CD14-positive monocyte (primary cell): ENCODE measurements around the gene TENM3. TPM values are rescaled to one million over a fixed set of nuclear protein-coding genes. Genes with fewer than 3 reads are reported as not detected.
"Not testable (repeated sequence)": the region's sequence is repeated elsewhere in the genome, so short reads cannot be mapped to it uniquely, and the experiment has no call there.

Experiments used
- DNase-seq, 3 donors: peaks; one replicate each; pipeline ENCODE4 v3.0.0-alpha.2; 2011 to 2022
- H2AFZ ChIP-seq: 2 replicates; pipeline ENCODE4 v1.6.0; 2012; ENCODE audit warnings: mild to moderate bottlenecking, low read depth, low read length, inconsistent platforms; ENCODE audit not compliant: insufficient read depth, poor library complexity, severe bottlenecking
- H3K27ac ChIP-seq, 2 donors: 1 replicate in 1 of 2; 2 replicates in 1 of 2; pipeline ENCODE4 v1.5.1; 2012 to 2013; ENCODE audit warnings: low read length in 2 of 2, control low read depth in 1 of 2, inconsistent platforms in 1 of 2, low read depth in 1 of 2, mild to moderate bottlenecking in 1 of 2
- H3K27me3 ChIP-seq, 2 donors: one replicate each; pipeline versions ENCODE4 v1.6.0 to v1.6.1; 2011 to 2013; ENCODE audit warnings: low read length in 2 of 2; ENCODE audit not compliant: control insufficient read depth in 2 of 2, insufficient read depth in 2 of 2
- H3K36me3 ChIP-seq, 2 donors: replicated peaks in 1 of 2; 1 replicate in 1 of 2; 2 replicates in 1 of 2; pipeline versions ENCODE4 v1.5.1 to v1.6.1; 2012 to 2013; ENCODE audit warnings: low read length in 2 of 2, control low read depth in 1 of 2, inconsistent platforms in 1 of 2, mild to moderate bottlenecking in 1 of 2; ENCODE audit not compliant: insufficient read depth in 2 of 2, control insufficient read depth in 1 of 2
- H3K4me1 ChIP-seq, 2 donors: 1 replicate in 1 of 2; 2 replicates in 1 of 2; pipeline versions ENCODE4 v1.5.1 to v1.6.1; 2012 to 2013; ENCODE audit warnings: low read length in 2 of 2, control low read depth in 1 of 2, inconsistent platforms in 1 of 2, mild to moderate bottlenecking in 1 of 2, moderate library complexity in 1 of 2; ENCODE audit not compliant: insufficient read depth in 2 of 2, control insufficient read depth in 1 of 2
- H3K4me2 ChIP-seq: replicated peaks from 2 replicates; pipeline ENCODE3; 2012; ENCODE audit warnings: low read length, moderate library complexity, mild to moderate bottlenecking; ENCODE audit not compliant: poor library complexity, severe bottlenecking; ENCODE audit errors: extremely low read depth
- H3K4me3 ChIP-seq, 3 experiments: fragments of 200-600 bp in 1 of 3; sonication (generic) in 1 of 3; replicated peaks in 1 of 3; 1 replicate in 2 of 3; 2 replicates in 1 of 3; pipeline ENCODE4 v1.5.1; 2011 to 2013; ENCODE audit warnings: low read length in 3 of 3, mild to moderate bottlenecking in 3 of 3, control low read depth in 2 of 3, low read depth in 2 of 3, inconsistent platforms in 1 of 3, moderate library complexity in 1 of 3
- H3K79me2 ChIP-seq: 2 replicates; pipeline ENCODE4 v1.6.0; 2012; ENCODE audit warnings: mild to moderate bottlenecking, control low read depth, inconsistent platforms, low read length, moderate library complexity; ENCODE audit not compliant: insufficient read depth
- H3K9ac ChIP-seq: 2 replicates; pipeline ENCODE4 v1.6.0; 2017; ENCODE audit warnings: low read length, mild to moderate bottlenecking; ENCODE audit not compliant: insufficient read depth, poor library complexity, severe bottlenecking
- H3K9me3 ChIP-seq, 2 donors: replicated peaks in 1 of 2; 1 replicate in 1 of 2; 2 replicates in 1 of 2; pipeline versions ENCODE4 v1.5.1 to v1.6.1; 2012 to 2013; ENCODE audit warnings: low read length in 2 of 2, control low read depth in 1 of 2; ENCODE audit not compliant: control insufficient read depth in 1 of 2, insufficient read depth in 1 of 2
- H4K20me1 ChIP-seq: 2 replicates; pipeline ENCODE4 v1.6.0; 2012; ENCODE audit warnings: mild to moderate bottlenecking, low read length, control low read depth, moderate library complexity; ENCODE audit not compliant: insufficient read depth
- H3K27ac Mint-ChIP-seq, 7 donors: one replicate each; pipeline ENCODE4 v1.8.0; 2020; ENCODE audit warnings: mild to moderate bottlenecking in 7 of 7, mixed read lengths in 7 of 7, moderate library complexity in 6 of 7, inconsistent platforms in 2 of 7
- H3K27me3 Mint-ChIP-seq, 3 donors: one replicate each; pipeline ENCODE4 v1.8.0; 2021 to 2022; ENCODE audit warnings: low read depth in 3 of 3, mild to moderate bottlenecking in 3 of 3, mixed read lengths in 3 of 3, moderate library complexity in 3 of 3, inconsistent platforms in 1 of 3
- H3K36me3 Mint-ChIP-seq, 2 donors: one replicate each; pipeline ENCODE4 v1.8.0; 2020; ENCODE audit warnings: mixed read lengths in 2 of 2, inconsistent platforms in 1 of 2, mild to moderate bottlenecking in 1 of 2
- H3K4me1 Mint-ChIP-seq: one replicate; pipeline ENCODE4 v1.8.0; 2020; ENCODE audit warnings: mild to moderate bottlenecking, mixed read lengths
- H3K4me3 Mint-ChIP-seq, 2 donors: one replicate each; pipeline ENCODE4 v1.8.0; 2020; ENCODE audit warnings: mild to moderate bottlenecking in 2 of 2, mixed read lengths in 2 of 2, moderate library complexity in 1 of 2
- H3K9me3 Mint-ChIP-seq, 7 donors: one replicate each; pipeline ENCODE4 v1.8.0; 2020 to 2022; ENCODE audit warnings: mixed read lengths in 7 of 7, mild to moderate bottlenecking in 6 of 7, moderate library complexity in 6 of 7, inconsistent platforms in 2 of 7
- CTCF ChIP-seq: fragments of 200-600 bp; IDR thresholded peaks from one replicate; pipeline ENCODE4 v1.8.0; 2022; ENCODE audit warnings: antibody characterized with exemption, mild to moderate bottlenecking
- WGBS: methylation state at CpG from one replicate; pipeline ENCODE4 v1.1.5; 2013; ENCODE audit warnings: missing lambda C conversion rate; ENCODE audit not compliant: insufficient coverage; 5-methylcytosine and 5-hydroxymethylcytosine counted together
- intact Hi-C, 2 donors: fragments of 100-400 bp; cut with micrococcal nuclease; formaldehyde crosslinking; loops; one replicate each; pipeline versions ENCODE4 v1.15.0 to v1.15.1; 2023
- polyA plus RNA-seq, 3 donors: library from polyadenylated mRNA; depleted of rRNA in 1 of 3; unstranded in 2 of 3; stranded (reverse) in 1 of 3; fragments of 300-500 nt in 2 of 3; fragments of >200 nt in 1 of 3; fragmentation: Illumina TruSeq in 2 of 3; gene quantifications; 1 replicate in 2 of 3; 2 replicates in 1 of 3; pipeline ENCODE4 v1.2.3, GENCODE V29; 2012 to 2021

TENM3 gene
- polyA plus RNA-seq, 3 donors, result not detected

- Histone ChIP-seq H3K9me3 (peaks cover 0 to 4% of the 10 kb centered on the region in 2 donors), H2AFZ (no peak overlapping the region), H3K4me2 (no peak overlapping the region), H3K27ac (no peak overlapping the region), H3K36me3 (no peaks in the 10 kb centered on the region), H4K20me1 (no peaks in the 10 kb centered on the region), H3K79me2 (no peaks in the 10 kb centered on the region), H3K4me1 (no peaks in the 10 kb centered on the region), H3K27me3 (no peaks in the 10 kb centered on the region), H3K9ac (no peak overlapping the region), H3K4me3 (no peak overlapping the region)
- WGBS, result 56% methylated on average over 5 of the region's 9 CpGs
- H3K36me3 Mint-ChIP-seq, result no peaks in the 10 kb centered on the region
- H3K27ac Mint-ChIP-seq, result no peak overlapping the region
- H3K4me1 Mint-ChIP-seq, result no peaks in the 10 kb centered on the region
- no peak for DNase-seq
- no peak overlapping the region for H3K4me3 Mint-ChIP-seq
- H3K27me3 Mint-ChIP-seq, result peaks cover 0 to 2% (median 0%) of the 10 kb centered on the region in 3 donors
- H3K9me3 Mint-ChIP-seq, result peaks cover 6 to 16% (median 10%) of the 10 kb centered on the region in 7 donors
- intact Hi-C loops, result no loop called here
- TF ChIP-seq CTCF, result no peak
Measured at GRCh38 chr4:182238355-182238931, 4.8 kb upstream of the TENM3 start.

GRCh38 chr4:182240161-182241130 lies 2.8 kb upstream of the TENM3 start:
- intact Hi-C loops, result no loop called here
- peaks cover 6 to 15% (median 10%) of the 10 kb centered on the region in 7 donors for H3K9me3 Mint-ChIP-seq
- no peak overlapping the region for H2AFZ ChIP-seq

GRCh38 chr4:182242260-182242659 lies 942 bp upstream of the TENM3 start:
- H3K36me3 Mint-ChIP-seq, H3K27me3 Mint-ChIP-seq, intact Hi-C loops, H3K27ac Mint-ChIP-seq, H4K20me1 ChIP-seq, H3K4me1 Mint-ChIP-seq, H3K27me3 ChIP-seq, H3K4me2 ChIP-seq, H3K79me2 ChIP-seq, H3K36me3 ChIP-seq, H3K4me3 Mint-ChIP-seq, H3K4me3 ChIP-seq, H3K4me1 ChIP-seq, H3K9ac ChIP-seq, H2AFZ ChIP-seq, DNase-seq, H3K27ac ChIP-seq, H3K9me3 ChIP-seq: not testable (repeated sequence)
- 100% methylated on average over 1 of the region's 4 CpGs for WGBS
- peaks cover 3 to 14% (median 10%) of the 10 kb centered on the region in 7 donors for H3K9me3 Mint-ChIP-seq

More at GRCh38 chr4:182240161-182241130, 2.8 kb upstream of the TENM3 start:
- Histone ChIP-seq H3K36me3 (no peaks in the 10 kb centered on the region), H3K79me2 (no peaks in the 10 kb centered on the region), H3K27me3 (no peaks in the 10 kb centered on the region), H4K20me1 (no peaks in the 10 kb centered on the region), H3K9ac (no peak overlapping the region), H3K4me3 (no peak overlapping the region), H3K4me2 (no peak overlapping the region), H3K9me3 (peaks cover 0 to 4% of the 10 kb centered on the region in 2 donors), H3K4me1 (no peaks in the 10 kb centered on the region), H3K27ac (no peak overlapping the region)
- WGBS, result 72% methylated on average over 17 of the region's 18 CpGs
- no peaks in the 10 kb centered on the region for H3K36me3 Mint-ChIP-seq
- H3K27me3 Mint-ChIP-seq, result peaks cover 0 to 2% (median 0%) of the 10 kb centered on the region in 3 donors
- no peak for TF ChIP-seq CTCF
- H3K4me3 Mint-ChIP-seq, result no peak overlapping the region
- H3K27ac Mint-ChIP-seq, result no peak overlapping the region
- H3K4me1 Mint-ChIP-seq, result no peaks in the 10 kb centered on the region
- DNase-seq, result no peak
